ENCODE measurements around the gene P4HB. TPM values are rescaled to one million over a fixed set of nuclear protein-coding genes. Genes with fewer than 3 reads are reported as not detected.

P4HB gene
- total RNA-seq, 6 experiments from 2014 or later, result 790 to 981 (median 910) TPM

GRCh38 chr17:81808778-81809555, 51.4 kb downstream of the P4HB start:
- Mint-ChIP-seq H3K4me1 (ENCODE audit: low read depth) (no peaks in the 10 kb centered on the region), H3K4me3 (no peak overlapping the region), H3K27me3 (ENCODE audit: insufficient read depth) (peaks cover 19% of the 10 kb centered on the region), H3K9me3 (peaks cover 6% of the 10 kb centered on the region; the same call in 1 of the 2 replicates), H3K27ac (no peak overlapping the region), H3K36me3 (ENCODE audit: low read depth) (no peaks in the 10 kb centered on the region)
- no peak for DNase-seq
- TF ChIP-seq, protein P1, sequence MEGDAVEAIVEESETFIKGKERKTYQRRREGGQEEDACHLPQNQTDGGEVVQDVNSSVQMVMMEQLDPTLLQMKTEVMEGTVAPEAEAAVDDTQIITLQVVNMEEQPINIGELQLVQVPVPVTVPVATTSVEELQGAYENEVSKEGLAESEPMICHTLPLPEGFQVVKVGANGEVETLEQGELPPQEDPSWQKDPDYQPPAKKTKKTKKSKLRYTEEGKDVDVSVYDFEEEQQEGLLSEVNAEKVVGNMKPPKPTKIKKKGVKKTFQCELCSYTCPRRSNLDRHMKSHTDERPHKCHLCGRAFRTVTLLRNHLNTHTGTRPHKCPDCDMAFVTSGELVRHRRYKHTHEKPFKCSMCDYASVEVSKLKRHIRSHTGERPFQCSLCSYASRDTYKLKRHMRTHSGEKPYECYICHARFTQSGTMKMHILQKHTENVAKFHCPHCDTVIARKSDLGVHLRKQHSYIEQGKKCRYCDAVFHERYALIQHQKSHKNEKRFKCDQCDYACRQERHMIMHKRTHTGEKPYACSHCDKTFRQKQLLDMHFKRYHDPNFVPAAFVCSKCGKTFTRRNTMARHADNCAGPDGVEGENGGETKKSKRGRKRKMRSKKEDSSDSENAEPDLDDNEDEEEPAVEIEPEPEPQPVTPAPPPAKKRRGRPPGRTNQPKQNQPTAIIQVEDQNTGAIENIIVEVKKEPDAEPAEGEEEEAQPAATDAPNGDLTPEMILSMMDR (IDR thresholded peaks at IDR 0.05), result no peak

GRCh38 chr17:81807839-81808238, 52.5 kb downstream of the P4HB start:
- Mint-ChIP-seq H3K9me3 (peaks cover 6% of the 10 kb centered on the region; the same call in 1 of the 2 replicates), H3K27ac (no peak overlapping the region), H3K4me3 (no peak overlapping the region), H3K4me1 (ENCODE audit: low read depth) (no peaks in the 10 kb centered on the region), H3K27me3 (ENCODE audit: insufficient read depth) (peaks cover 24% of the 10 kb centered on the region), H3K36me3 (ENCODE audit: low read depth) (no peaks in the 10 kb centered on the region)
- DNase-seq, result no peak
- TF ChIP-seq, protein P1 (IDR thresholded peaks at IDR 0.05), result no peak

DNA sequence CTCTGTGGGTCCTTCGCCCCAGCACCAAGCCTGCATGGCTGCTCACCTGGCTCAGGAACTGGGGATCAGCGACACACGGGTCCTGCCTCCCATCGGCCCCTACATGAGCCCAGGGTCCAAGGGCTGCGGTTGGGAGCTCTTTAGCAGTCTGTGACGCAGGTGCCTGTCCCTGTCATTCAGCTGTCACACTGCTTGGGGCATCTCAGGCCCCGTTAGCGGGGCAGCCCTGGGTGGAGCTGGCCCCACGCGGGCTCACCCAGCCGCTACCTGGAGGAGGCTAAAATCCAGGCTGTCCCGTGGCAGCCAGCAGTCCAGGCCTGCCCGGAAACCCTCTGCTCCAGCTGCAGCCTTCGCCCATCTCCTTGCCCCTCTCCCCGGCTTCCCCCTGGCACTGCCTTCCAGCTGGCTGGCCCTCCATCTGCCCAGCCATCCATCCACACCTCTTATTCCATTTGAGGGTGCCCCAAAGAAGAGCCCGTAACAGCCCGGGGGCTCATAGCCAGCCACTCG, 53.1 kb downstream of the P4HB start:
- no peak overlapping the region for H3K27ac Mint-ChIP-seq
- H3K9me3 Mint-ChIP-seq, result peaks cover 6% of the 10 kb centered on the region; the same call in 1 of the 2 replicates
- H3K4me1 Mint-ChIP-seq (ENCODE audit: low read depth), result no peaks in the 10 kb centered on the region
- no peak for DNase-seq
- peaks cover 29% of the 10 kb centered on the region for H3K27me3 Mint-ChIP-seq (ENCODE audit: insufficient read depth)
- no peaks in the 10 kb centered on the region for H3K36me3 Mint-ChIP-seq (ENCODE audit: low read depth)
- H3K4me3 Mint-ChIP-seq, result no peak overlapping the region
- TF ChIP-seq, protein P1 (IDR thresholded peaks at IDR 0.05), result no peak

GRCh38 chr17:81806461-81807209, 53.7 kb downstream of the P4HB start:
- DNase-seq, result no peak
- H3K4me1 Mint-ChIP-seq (ENCODE audit: low read depth), result no peaks in the 10 kb centered on the region
- no peak overlapping the region for H3K4me3 Mint-ChIP-seq
- TF ChIP-seq, protein P1 (IDR thresholded peaks at IDR 0.05), result no peak
- no peaks in the 10 kb centered on the region for H3K36me3 Mint-ChIP-seq (ENCODE audit: low read depth)
- no peak overlapping the region for H3K27ac Mint-ChIP-seq
- peaks cover 6% of the 10 kb centered on the region; the same call in 1 of the 2 replicates for H3K9me3 Mint-ChIP-seq
- peaks cover 35% of the 10 kb centered on the region for H3K27me3 Mint-ChIP-seq (ENCODE audit: insufficient read depth)

DNA sequence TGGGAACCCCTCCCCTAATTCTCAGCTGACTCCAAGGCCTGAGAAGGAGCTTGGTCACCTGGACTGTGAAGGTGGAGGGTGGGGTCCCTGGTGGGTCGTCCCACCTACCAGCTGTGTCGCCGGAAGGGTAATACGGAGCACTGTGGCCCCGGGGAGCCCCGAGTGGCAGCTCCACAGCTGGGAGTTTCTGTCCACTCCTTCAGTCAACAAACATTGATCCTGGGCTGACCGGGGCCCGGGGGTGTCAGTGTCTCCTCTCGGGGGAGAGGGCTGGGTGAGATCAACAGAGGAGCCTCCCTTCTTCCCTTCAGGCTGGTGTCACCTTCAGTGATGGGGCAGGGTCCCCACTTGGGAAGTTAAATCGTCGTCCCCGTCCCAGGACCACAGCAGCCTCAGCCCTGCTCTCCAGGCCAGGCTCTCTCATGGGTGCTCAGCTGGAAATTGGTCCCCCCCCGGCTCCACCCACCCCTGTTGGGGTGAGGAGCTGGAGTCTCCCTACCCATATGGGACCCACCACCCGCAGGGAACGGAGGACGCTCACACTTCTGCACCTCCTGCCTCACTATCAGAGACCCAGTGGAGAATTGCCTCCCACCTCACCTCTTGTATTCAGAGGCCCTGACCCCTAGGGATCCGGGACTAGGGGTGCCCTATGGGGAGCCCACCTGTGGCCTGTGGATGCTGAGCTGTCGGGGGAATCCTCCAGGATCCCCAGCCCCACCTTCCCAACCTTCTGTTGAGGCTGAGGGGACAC, 54.5 kb downstream of the P4HB start:
- Mint-ChIP-seq H3K4me3 (no peak overlapping the region), H3K9me3 (peaks cover 6% of the 10 kb centered on the region; the same call in 1 of the 2 replicates), H3K4me1 (ENCODE audit: low read depth) (no peaks in the 10 kb centered on the region), H3K36me3 (ENCODE audit: low read depth) (no peaks in the 10 kb centered on the region), H3K27me3 (ENCODE audit: insufficient read depth) (peaks cover 40% of the 10 kb centered on the region), H3K27ac (no peak overlapping the region)
- DNase-seq, result no peak
- TF ChIP-seq, protein P1 (IDR thresholded peaks at IDR 0.05), result no peak
